Muscle of back (tissue), 11 donors: ENCODE results near the gene LMF2. TPM values are rescaled to one million over a fixed set of nuclear protein-coding genes. Genes with fewer than 3 reads are reported as not detected.

Experiments
- DNase-seq, 3 donors: peaks; one replicate each; pipeline versions ENCODE4 v3.0.0 to v3.0.0-alpha.2; 2013
- polyA plus RNA-seq, 10 donors: library from polyadenylated mRNA; unstranded; fragments of 120-200 nt; gene quantifications; one replicate each; pipeline ENCODE4 v1.2.1, GENCODE V29; 2013; ENCODE audit not compliant: insufficient read length in 10 of 10

The LMF2 gene
- polyA plus RNA-seq, 10 donors: 25.8 to 49.4 (median 38.2) TPM

DNA sequence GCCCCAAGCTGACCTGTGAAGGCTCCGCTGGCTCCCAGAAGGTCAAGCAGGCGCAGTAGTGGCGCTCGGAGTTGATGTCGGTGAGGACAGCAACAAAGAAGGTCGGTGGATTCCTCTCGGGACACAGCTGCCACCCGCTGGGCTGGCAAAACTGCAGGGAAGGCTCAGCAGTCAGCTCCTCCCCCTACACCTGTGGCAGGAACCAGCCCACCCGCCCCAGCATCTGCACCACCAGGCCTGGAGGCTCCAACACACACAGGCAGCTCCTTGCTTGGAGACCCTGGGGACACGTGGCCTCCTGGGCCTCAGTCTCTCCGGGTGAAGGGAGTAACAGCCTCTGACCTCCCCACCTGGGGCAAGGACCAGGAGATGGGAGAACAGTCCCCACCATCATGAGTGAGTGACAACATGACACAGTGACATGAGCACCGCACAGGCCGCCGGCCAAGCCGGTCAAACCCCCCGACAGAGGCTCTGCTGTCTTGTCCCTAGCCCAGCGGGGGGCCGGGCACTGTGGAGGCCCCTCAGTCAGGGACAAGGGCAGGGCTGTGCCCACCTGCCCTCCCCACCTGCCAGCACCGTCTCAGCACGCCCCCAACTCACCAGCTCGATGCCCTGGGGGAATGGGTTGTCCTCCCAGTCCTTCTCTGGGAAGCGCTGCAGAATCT lies 39.6 kb downstream of the LMF2 start:
- no peak for DNase-seq

DNA sequence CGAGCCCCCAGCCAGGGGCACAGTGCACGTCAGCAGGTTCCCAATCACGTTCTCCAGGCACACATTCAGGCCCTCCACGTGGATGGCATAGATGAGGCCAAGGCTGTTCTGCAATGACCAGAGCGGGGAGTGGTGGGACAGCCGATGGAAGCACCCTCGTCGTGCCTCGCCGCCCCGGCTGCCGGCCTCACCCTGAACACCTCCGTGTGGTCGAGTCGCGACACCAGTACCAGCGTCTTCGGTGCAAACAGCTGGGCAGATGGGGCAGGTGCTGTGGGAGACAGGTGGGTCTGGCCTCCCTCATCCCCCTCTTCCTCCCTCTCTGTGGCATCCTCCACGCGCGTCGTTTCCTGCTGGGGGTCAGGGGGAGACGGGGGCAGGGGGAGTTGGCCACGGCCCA lies 40.2 kb downstream of the LMF2 start:
- DNase-seq: no peak

DNA sequence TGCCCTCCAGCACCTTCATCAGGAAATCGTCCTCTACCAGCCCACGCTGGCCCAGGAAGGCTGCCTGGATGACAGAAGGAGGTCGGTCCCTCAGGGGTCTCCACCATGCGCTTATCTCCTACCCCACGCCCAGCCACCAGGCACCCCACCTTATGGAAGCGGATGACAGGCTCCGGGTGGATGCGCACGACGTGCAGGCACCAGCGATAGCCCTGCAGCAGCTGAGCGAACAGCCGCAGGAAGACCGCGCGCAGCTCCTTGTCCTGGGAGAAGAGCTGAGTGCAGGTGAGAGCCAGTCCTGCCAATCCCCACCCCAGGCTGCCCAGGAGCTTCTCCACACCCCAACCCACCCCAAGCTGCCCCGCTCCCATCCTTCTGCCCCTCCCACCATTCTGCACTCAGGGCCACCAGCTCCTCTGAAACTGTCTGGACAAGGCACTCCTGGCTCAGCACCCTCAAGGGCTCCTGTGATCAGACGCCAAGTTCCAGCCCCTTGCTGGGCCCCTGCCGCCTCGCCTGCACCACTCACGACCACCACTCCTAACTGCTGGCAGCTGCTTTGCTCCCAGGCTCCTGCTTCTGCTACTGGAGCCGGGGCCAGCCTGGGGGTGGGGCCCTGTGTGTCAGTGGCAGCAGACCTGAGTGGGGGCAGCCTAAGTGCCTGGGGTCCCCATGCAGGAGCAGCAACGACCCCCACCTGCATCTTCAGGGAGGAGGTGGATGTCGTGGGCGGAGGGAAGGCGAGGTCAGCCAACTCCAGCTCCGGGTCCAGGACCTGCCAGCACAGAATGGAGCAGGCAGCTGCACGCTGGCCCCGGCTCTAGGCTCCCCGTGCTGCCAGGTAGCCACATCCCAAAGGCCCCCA lies 42.2 kb downstream of the LMF2 start:
- DNase-seq: no peak

DNA sequence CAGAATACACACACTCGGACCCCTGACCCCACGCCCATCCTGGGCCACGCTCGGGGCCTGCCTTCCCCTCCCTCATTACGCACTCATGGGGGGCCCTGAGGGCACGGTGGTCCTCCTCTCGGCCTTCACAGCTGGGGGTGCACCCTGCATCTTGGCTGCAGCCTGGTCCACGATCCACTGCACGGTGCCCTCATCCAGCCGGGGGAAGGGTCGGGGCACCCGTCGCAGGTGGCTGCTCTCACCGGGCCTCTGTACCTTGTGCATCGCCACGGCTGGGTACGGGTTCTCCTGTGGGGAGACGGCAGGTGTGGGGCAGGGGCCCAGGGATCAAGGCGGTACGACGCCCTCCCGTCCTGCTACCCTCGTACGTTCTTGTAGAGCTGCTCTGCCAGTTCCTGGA lies 43.1 kb downstream of the LMF2 start:
- no peak for DNase-seq

DNA sequence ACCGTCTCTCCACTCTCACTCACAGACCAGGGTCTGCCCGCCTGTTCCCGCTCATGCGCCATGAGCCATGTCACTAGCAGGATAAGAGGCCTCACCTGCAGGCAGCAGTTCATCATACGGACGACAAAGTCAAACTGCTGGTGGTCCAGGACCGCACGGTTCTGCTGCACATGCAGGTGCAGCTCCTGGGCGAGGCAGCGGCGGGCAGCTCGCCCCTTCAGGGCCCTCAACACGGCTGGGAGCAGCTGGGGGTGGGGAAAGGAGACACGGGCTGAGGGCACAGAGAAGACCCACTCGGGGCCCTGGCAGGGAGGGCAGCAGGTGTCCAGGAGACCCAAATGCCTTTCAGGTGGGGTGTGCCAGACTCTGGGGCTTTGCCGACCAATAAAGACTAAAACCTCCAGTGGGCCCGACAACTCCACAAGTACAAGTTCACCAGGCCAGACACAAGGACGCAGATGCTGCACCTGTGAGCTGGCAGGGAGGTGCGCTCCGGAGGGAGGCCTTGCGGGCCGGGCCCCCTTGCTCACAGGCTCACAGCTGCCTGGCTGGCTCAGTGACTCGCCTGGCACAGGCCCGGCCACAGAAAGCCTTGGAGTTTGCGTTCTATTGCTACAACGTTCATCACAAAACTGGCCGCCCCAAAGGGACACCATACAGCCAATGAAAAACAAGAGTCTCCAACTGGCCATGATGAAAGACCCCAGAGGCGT lies 44.2 kb downstream of the LMF2 start:
- no peak for DNase-seq

DNA sequence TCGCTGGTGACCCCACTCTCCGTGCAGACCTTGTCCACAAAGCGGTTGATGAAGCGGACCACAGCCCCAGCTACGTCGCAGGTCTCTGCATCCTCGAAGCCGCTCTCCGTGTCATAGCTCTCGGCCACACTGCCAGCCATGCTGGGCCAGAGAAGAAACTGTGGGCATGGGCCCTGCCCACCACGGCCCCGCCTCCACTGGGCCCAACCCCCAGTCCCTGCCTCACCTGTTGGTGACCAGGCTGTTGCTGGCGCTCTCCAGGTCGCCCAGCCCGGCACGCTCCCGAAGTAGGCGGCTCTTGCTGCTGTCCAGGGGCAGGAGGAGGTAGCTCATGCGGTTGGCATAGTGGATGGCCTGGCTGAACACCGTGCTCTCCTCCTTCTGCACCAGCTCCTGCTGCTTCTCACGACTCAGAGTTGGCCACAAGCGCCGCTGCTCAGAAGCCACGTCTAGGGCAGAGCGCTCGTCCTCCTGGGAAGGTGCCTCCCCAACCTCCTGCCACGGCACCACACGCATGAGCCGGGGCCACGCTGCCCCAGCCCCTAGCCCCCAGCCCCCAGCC lies 45.4 kb downstream of the LMF2 start:
- DNase-seq: no peak

DNA sequence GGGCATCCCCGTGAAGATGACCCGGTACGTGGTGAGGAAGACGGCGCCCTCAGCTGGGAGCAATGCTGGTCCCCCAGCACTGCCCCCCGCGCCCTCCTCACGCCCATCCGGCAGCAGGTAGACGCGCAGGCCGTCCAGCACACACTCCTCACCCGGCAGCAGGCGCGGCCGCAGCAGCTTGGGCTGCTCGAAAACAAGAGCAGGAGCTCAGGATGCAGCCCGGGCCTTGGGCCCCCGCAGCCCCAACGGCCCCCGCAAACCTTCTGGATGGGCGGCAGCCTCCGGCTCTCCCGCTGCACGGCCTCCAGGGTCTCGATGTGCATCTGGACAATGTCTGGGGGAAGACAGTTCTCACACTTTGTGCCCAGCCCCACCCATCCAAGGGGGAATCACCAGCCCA lies 46.0 kb downstream of the LMF2 start:
- DNase-seq: no peak

DNA sequence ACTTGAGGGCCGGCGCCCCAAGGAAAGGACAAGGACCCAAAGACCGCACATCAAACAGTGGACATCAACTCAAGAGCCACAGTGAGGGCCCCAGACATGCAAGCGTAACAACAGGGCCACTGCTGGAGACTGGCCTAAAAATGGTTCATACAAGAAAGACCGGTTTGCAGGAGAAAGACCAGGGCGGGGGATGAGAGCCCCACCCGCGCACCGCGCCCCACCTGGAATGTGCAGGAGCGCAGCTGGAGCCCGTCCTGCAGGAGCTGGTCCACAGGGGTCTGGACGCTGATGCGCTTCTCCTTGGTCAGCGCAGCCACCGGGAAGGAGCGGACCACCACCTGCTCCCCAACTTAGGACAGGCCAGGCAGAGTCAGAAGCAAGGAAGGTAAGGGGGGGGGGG lies 46.6 kb downstream of the LMF2 start:
- DNase-seq: no peak

DNA sequence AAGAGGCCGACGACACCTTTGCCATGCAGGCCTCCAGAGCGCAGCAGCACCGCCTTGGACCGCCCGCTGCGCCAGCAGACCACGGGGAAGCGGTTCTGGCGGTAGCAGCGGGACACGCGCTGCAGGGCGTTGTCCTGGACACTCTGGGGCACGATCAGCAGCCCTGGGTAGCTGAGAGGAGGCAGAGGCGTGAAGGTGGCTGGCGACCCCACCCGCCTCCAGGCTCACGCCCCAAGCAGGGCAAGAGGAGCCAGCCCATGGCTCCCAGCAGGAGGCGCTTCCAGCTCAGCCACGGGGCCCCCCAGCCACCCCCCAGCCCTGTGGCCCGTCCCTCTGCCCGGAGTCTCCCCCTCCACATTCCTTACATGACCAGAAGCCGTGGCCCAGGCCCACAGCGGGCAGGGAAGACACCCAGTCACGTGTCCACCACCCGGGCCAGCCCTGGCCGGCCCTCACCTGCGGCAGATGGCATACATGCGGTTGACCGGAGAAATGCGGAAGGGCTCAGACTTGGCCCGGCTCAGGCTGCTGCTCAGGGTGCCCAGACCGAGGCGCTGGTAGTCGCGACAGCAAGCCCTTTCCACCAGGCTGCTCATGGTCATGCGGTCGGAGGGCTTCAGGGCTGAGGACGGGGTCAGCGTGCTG lies 47.9 kb downstream of the LMF2 start:
- DNase-seq: no peak

DNA sequence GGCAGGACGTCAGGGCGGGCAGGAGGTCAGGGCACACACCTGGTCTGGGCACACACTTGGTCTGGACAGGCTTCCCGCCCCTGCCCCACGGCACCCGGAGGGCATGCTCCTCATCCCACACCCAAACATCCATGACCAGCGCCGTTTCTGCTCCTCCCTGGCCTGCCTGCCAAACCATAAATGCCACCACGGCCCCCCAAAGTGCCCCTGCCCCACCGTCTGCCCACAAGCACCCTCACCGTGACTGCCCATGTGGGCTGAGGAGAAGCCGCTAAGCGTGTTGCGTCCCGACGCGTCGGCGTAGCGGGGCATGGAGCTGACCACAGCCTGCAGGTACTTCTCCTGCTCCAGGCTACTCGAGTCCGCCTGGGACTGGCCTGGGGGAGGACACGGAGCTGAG lies 48.5 kb downstream of the LMF2 start:
- DNase-seq: no peak

DNA sequence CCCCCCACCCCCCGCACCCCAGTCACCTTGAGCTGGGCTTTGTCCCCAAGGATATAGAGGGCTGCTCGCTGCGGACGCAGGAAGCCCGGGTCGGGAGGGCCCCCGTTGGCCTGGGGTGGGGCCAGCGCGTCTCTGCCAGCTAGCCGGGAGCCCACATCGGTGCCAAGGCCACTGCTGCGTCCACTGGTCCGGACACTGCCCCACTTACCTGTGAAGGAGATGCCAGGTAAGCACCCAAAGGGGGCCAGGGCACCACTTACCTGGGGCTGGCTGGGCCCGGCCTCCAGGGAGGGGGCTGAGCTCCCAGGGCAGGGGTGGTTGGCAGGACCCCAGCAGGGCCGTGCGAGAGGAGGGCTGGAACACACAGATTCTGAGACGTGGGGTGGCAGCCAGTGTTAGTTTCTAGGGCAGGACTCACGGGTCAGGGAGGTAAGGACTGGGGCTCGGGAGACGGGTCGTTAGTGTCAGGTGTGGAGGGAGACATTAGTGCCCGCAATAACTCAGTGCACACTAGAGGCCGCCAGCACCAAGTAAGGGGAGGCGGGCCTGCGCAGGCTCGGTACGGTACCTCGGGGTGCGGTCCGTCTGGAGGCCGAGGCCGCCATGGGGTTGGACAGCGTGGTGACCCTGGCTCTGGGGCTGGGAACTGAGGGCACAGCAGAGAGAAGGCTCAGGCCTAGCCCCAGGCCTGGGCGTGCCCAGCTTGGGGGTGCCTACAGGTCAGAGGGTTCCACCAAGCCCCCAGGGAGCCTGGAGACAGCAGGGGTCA lies 50.9 kb downstream of the LMF2 start:
- no peak for DNase-seq

DNA sequence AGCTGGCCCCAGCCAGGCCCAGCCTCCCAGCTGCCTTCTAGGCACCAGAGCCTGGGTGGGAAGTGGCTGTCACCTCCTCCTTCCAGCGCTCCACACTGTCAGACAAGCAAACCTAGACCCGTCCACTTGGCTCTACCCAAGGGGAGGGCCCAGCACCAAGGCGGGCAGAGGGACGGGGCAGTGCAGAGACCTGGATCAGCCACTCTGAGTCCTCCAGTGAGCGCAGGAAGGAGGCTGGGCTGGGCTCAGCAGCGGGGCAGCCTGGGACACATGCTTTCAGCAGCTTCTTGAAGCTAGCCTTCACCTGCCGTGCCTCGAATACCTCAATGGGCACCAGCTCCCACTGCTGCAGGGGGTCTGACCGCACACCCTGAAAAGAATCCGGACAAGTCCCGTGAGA lies 51.5 kb downstream of the LMF2 start:
- no peak for DNase-seq

DNA sequence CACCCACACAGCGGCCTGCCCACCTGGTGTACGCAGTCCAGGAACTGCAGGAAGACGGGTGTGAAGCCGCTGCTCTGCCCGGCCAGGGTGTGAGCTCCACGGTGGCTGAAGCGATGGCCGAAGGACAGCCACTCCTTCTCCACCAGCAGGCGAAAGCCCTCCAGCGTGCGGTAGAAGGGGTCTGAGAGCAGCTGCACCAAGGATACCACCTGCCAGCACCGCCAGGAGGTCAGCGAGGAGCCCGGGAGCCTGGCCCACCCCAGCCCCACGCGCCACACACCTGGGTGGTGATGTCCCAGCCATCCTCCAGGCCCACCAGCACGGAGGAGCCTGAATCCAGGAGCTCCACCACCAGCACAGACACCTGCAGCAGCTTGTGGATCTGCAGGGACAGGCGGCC lies 52.3 kb downstream of the LMF2 start:
- no peak for DNase-seq

DNA sequence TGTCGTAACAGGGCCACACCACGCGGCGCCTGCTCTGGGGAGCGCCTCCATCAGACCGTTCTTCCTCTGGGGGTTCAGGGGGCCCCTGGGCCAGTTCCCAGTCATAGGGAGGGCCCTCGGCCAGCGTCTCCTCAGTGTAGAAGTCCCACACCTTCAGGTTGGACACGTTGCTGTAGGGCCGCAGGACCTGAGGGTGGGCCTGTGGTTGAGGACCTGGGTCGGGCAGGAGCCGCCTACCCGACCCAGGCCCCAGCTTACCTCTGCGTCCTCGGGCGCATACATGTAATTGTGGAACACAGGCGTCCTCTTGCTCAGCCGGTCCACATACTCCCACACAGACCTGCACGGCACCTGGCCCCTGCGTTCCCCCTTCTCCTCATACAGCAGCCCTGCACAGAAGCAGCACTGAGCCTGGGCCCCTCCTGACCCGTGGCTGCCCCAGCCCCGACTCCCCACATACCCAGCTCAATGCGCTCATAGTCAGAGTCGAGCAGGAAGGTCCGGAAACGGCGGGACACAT lies 52.9 kb downstream of the LMF2 start:
- no peak for DNase-seq

Other genes with a start within 250 kb of the LMF2 start
- 10 to 100 TPM in 9 of 10 donors, 1 to 10 TPM in 1; 8.6 to 38.0 (median 22.5) TPM for gene MAPK12, start 246.0 kb downstream of the LMF2 start, polyA plus RNA-seq
- 1 to 10 TPM; 4.6 to 8.4 (median 5.8) TPM for gene MAPK11, start 237.3 kb downstream of the LMF2 start, polyA plus RNA-seq
- gene PLXNB2, start 200.1 kb downstream of the LMF2 start, polyA plus RNA-seq: 100 to 1,000 TPM in 1 of 10 donors, 10 to 100 TPM in 9; 60.5 to 100 (median 83.4) TPM
- 1 to 10 TPM; 3.3 to 7.7 (median 4.6) TPM for gene DENND6B, start 180.7 kb downstream of the LMF2 start, polyA plus RNA-seq
- 10 to 100 TPM; 24.6 to 37.0 (median 31.5) TPM for gene PPP6R2, start 164.4 kb downstream of the LMF2 start, polyA plus RNA-seq
- 10 to 100 TPM; 29.7 to 43.8 (median 37.9) TPM for gene SBF1, start 32.7 kb downstream of the LMF2 start, polyA plus RNA-seq
- under 1 TPM; 0.25 to 0.63 (median 0.39) TPM for gene ADM2, start 26.2 kb downstream of the LMF2 start, polyA plus RNA-seq
- under 1 TPM in 1 of 10 donors, not detected in 9; 0.14 TPM for gene MIOX, start 20.8 kb downstream of the LMF2 start, polyA plus RNA-seq
- gene NCAPH2, start 522 bp upstream of the LMF2 start, polyA plus RNA-seq: 10 to 100 TPM; 24.5 to 39.8 (median 32.0) TPM
- 1 to 10 TPM in 8 of 10 donors, not detected in 2; 1.3 to 5.0 (median 3.2) TPM for gene SCO2, start 17.9 kb upstream of the LMF2 start, polyA plus RNA-seq
- 1 to 10 TPM; 2.6 to 5.5 (median 3.6) TPM for gene TYMP, start 22.3 kb upstream of the LMF2 start, polyA plus RNA-seq
- under 1 TPM in 2 of 10 donors, not detected in 8; 0.18 to 0.19 TPM for gene KLHDC7B, start 38.2 kb upstream of the LMF2 start, polyA plus RNA-seq
- gene SYCE3, start 55.2 kb upstream of the LMF2 start, polyA plus RNA-seq: not detected
- gene CPT1B, start 70.7 kb upstream of the LMF2 start, polyA plus RNA-seq: 10 to 100 TPM; 22.3 to 73.5 (median 49.0) TPM
- gene CHKB, start 75.1 kb upstream of the LMF2 start, polyA plus RNA-seq: 10 to 100 TPM; 35.5 to 68.7 (median 46.4) TPM
- under 1 TPM; 0.24 to 0.70 (median 0.44) TPM for gene MAPK8IP2, start 93.1 kb upstream of the LMF2 start, polyA plus RNA-seq
- gene ARSA, start 120.5 kb upstream of the LMF2 start, polyA plus RNA-seq: 10 to 100 TPM; 11.5 to 20.4 (median 15.0) TPM
- gene SHANK3, start 165.1 kb upstream of the LMF2 start, polyA plus RNA-seq: 10 to 100 TPM; 12.5 to 24.5 (median 15.1) TPM
- gene ACR, start 230.5 kb upstream of the LMF2 start, polyA plus RNA-seq: under 1 TPM in 7 of 10 donors, not detected in 3; 0.19 to 0.62 (median 0.28) TPM